HG03066 (cell line): Measurements from ENCODE around the gene PTH1R.
A peak's percentile ranks its signal among the peaks of the same experiment; 100 is the strongest.

Experiments used
- ATAC-seq: cut with Tn5 transposase; IDR thresholded peaks from one replicate; pipeline ENCODE4 v1.9.1; 2021; ENCODE audit warnings: low read depth; ENCODE audit not compliant: unreplicated experiment

Gene PTH1R

GRCh38 chr3:46926871-46927717 is 49.6 kb downstream of the PTH1R start:
- peak; percentile 52 for ATAC-seq

- ATAC-seq: no peak
Observed at GRCh38 chr3:46927718-46928073, 50.2 kb downstream of the PTH1R start.

GRCh38 chr3:46928282-46928681 is 50.8 kb downstream of the PTH1R start:
- no peak for ATAC-seq

GRCh38 chr3:46929324-46929723 is 51.8 kb downstream of the PTH1R start:
- no peak for ATAC-seq

- no peak for ATAC-seq
Observed at GRCh38 chr3:46930166-46930944, 52.8 kb downstream of the PTH1R start.

GRCh38 chr3:46930945-46931403 is 53.5 kb downstream of the PTH1R start:
- no peak for ATAC-seq

GRCh38 chr3:46931631-46932331 is 54.3 kb downstream of the PTH1R start:
- ATAC-seq: no peak

GRCh38 chr3:46932455-46933225 is 55.1 kb downstream of the PTH1R start:
- no peak for ATAC-seq

- no peak for ATAC-seq
Observed at GRCh38 chr3:46933261-46933660, 55.7 kb downstream of the PTH1R start.

GRCh38 chr3:46934072-46934471 is 56.6 kb downstream of the PTH1R start:
- ATAC-seq: no peak

- ATAC-seq: no peak
Observed at GRCh38 chr3:46934498-46935167, 57.1 kb downstream of the PTH1R start.

- ATAC-seq: no peak
Observed at GRCh38 chr3:46935168-46935858, 57.8 kb downstream of the PTH1R start.

GRCh38 chr3:46935989-46936558 is 58.6 kb downstream of the PTH1R start:
- ATAC-seq: no peak

GRCh38 chr3:46936733-46937250 is 59.3 kb downstream of the PTH1R start:
- ATAC-seq: no peak

- no peak for ATAC-seq
Observed at GRCh38 chr3:46938118-46938517, 60.6 kb downstream of the PTH1R start.

- no peak for ATAC-seq
Observed at GRCh38 chr3:46939578-46940445, 62.3 kb downstream of the PTH1R start.

- ATAC-seq: no peak
Observed at GRCh38 chr3:46942076-46942475, 64.6 kb downstream of the PTH1R start.
